Muscle layer of colon (tissue), 2 donors: ENCODE data around the gene HIVEP1.

Source experiments
- H3K27ac ChIP-seq: one replicate; pipeline ENCODE4 v1.7.0; 2013; ENCODE audit warnings: low read depth, mild to moderate bottlenecking, low read length, moderate library complexity
- H3K27me3 ChIP-seq, 2 donors: one replicate each; pipeline ENCODE4 v1.7.0; 2013; ENCODE audit warnings: low read length in 2 of 2, mild to moderate bottlenecking in 2 of 2; ENCODE audit not compliant: insufficient read depth in 2 of 2, control insufficient read depth in 1 of 2
- H3K36me3 ChIP-seq: one replicate; pipeline ENCODE4 v1.7.0; 2013; ENCODE audit warnings: mild to moderate bottlenecking, low read length; ENCODE audit not compliant: insufficient read depth
- H3K4me1 ChIP-seq: one replicate; pipeline ENCODE4 v1.7.0; 2013; ENCODE audit warnings: mild to moderate bottlenecking, low read length; ENCODE audit not compliant: insufficient read depth
- H3K4me3 ChIP-seq, 2 donors: one replicate each; pipeline ENCODE4 v1.7.0; 2013; ENCODE audit warnings: low read length in 2 of 2, low read depth in 1 of 2, mild to moderate bottlenecking in 1 of 2, moderate library complexity in 1 of 2
- H3K9ac ChIP-seq: one replicate; pipeline ENCODE4 v1.7.0; 2013; ENCODE audit warnings: low read length
- H3K9me3 ChIP-seq: one replicate; pipeline ENCODE4 v1.7.0; 2013; ENCODE audit warnings: mild to moderate bottlenecking, low read length
- donor health status: abdominal sarcoma.
- donor health status: Adenocarcinoma of cecum.

HIVEP1 gene

GRCh38 chr6:12113190-12113577 lies 101.1 kb downstream of the HIVEP1 start:
- peaks cover 8% of the 10 kb centered on the region for H3K9me3 ChIP-seq
- H3K4me1 ChIP-seq, result no peaks in the 10 kb centered on the region
- H3K36me3 ChIP-seq, result peaks cover 5% of the 10 kb centered on the region
- H3K27me3 ChIP-seq, result no peaks in the 10 kb centered on the region
- H3K4me3 ChIP-seq, result no peak overlapping the region
- H3K9ac ChIP-seq, result no peak overlapping the region
- H3K27ac ChIP-seq, result no peak overlapping the region

- Histone ChIP-seq H3K27ac (no peak overlapping the region), H3K27me3 (no peaks in the 10 kb centered on the region), H3K4me3 (no peak overlapping the region), H3K36me3 (peaks cover 5% of the 10 kb centered on the region), H3K9ac (no peak overlapping the region), H3K9me3 (peaks cover 8% of the 10 kb centered on the region), H3K4me1 (no peaks in the 10 kb centered on the region)
These were observed 102.0 kb downstream of the HIVEP1 start for GRCh38 chr6:12114055-12114503.

- Histone ChIP-seq H3K9me3 (peaks cover 8% of the 10 kb centered on the region), H3K4me1 (no peaks in the 10 kb centered on the region), H3K27ac (no peak overlapping the region), H3K36me3 (peaks cover 2% of the 10 kb centered on the region), H3K9ac (no peak overlapping the region), H3K27me3 (no peaks in the 10 kb centered on the region), H3K4me3 (no peak overlapping the region)
These were observed 102.9 kb downstream of the HIVEP1 start for GRCh38 chr6:12115001-12115400.

GRCh38 chr6:12115492-12115891 lies 103.4 kb downstream of the HIVEP1 start:
- H3K4me1 ChIP-seq, result no peaks in the 10 kb centered on the region

GRCh38 chr6:12116264-12116800 lies 104.2 kb downstream of the HIVEP1 start:
- Histone ChIP-seq H3K27me3 (no peaks in the 10 kb centered on the region), H3K9ac (no peak overlapping the region), H3K4me3 (no peak overlapping the region), H3K36me3 (peaks cover 16% of the 10 kb centered on the region), H3K27ac (no peak overlapping the region), H3K4me1 (no peaks in the 10 kb centered on the region), H3K9me3 (peaks cover 8% of the 10 kb centered on the region)

More at GRCh38 chr6:12115492-12115891, 103.4 kb downstream of the HIVEP1 start:
- Histone ChIP-seq H3K27ac (no peak overlapping the region), H3K27me3 (no peaks in the 10 kb centered on the region), H3K36me3 (peaks cover 7% of the 10 kb centered on the region), H3K9ac (no peak overlapping the region), H3K4me3 (no peak overlapping the region), H3K9me3 (peaks cover 8% of the 10 kb centered on the region)

GRCh38 chr6:12116978-12117377 lies 104.9 kb downstream of the HIVEP1 start:
- H3K4me3 ChIP-seq, result no peak overlapping the region

GRCh38 chr6:12118607-12119006 lies 106.5 kb downstream of the HIVEP1 start:
- H3K27me3 ChIP-seq, result no peaks in the 10 kb centered on the region
- no peak overlapping the region for H3K27ac ChIP-seq
- peaks cover 8% of the 10 kb centered on the region for H3K9me3 ChIP-seq
- H3K4me3 ChIP-seq, result no peak overlapping the region
- peaks cover 20% of the 10 kb centered on the region for H3K36me3 ChIP-seq
- no peaks in the 10 kb centered on the region for H3K4me1 ChIP-seq
- no peak overlapping the region for H3K9ac ChIP-seq

More at GRCh38 chr6:12116978-12117377, 104.9 kb downstream of the HIVEP1 start:
- Histone ChIP-seq H3K9ac (no peak overlapping the region), H3K36me3 (peaks cover 20% of the 10 kb centered on the region), H3K9me3 (peaks cover 8% of the 10 kb centered on the region), H3K4me1 (no peaks in the 10 kb centered on the region), H3K27me3 (no peaks in the 10 kb centered on the region), H3K27ac (no peak overlapping the region)

- Histone ChIP-seq H3K4me3 (no peak overlapping the region), H3K9ac (no peak overlapping the region), H3K27ac (no peak overlapping the region), H3K4me1 (no peaks in the 10 kb centered on the region), H3K9me3 (peaks cover 8% of the 10 kb centered on the region), H3K36me3 (peaks cover 20% of the 10 kb centered on the region), H3K27me3 (no peaks in the 10 kb centered on the region)
These were observed 107.0 kb downstream of the HIVEP1 start for GRCh38 chr6:12119085-12119588.

- H3K36me3 ChIP-seq, result peaks cover 14% of the 10 kb centered on the region
These were observed 113.3 kb downstream of the HIVEP1 start for GRCh38 chr6:12125396-12125795.

GRCh38 chr6:12126051-12126450 lies 113.9 kb downstream of the HIVEP1 start:
- Histone ChIP-seq H3K27me3 (no peaks in the 10 kb centered on the region), H3K4me3 (no peak overlapping the region), H3K9ac (no peak overlapping the region), H3K4me1 (no peaks in the 10 kb centered on the region), H3K27ac (no peak overlapping the region), H3K9me3 (no peaks in the 10 kb centered on the region), H3K36me3 (peaks cover 7% of the 10 kb centered on the region)

More at GRCh38 chr6:12125396-12125795, 113.3 kb downstream of the HIVEP1 start:
- no peak overlapping the region for H3K4me3 ChIP-seq
- H3K9ac ChIP-seq, result no peak overlapping the region
- no peaks in the 10 kb centered on the region for H3K27me3 ChIP-seq
- H3K9me3 ChIP-seq, result no peaks in the 10 kb centered on the region
- no peak overlapping the region for H3K27ac ChIP-seq
- H3K4me1 ChIP-seq, result no peaks in the 10 kb centered on the region

GRCh38 chr6:12129523-12129922 lies 117.4 kb downstream of the HIVEP1 start:
- no peaks in the 10 kb centered on the region for H3K4me1 ChIP-seq
- H3K27me3 ChIP-seq, result no peaks in the 10 kb centered on the region
- no peaks in the 10 kb centered on the region for H3K9me3 ChIP-seq
- no peak overlapping the region for H3K4me3 ChIP-seq
- H3K27ac ChIP-seq, result no peak overlapping the region
- no peak overlapping the region for H3K9ac ChIP-seq
- H3K36me3 ChIP-seq, result no peaks in the 10 kb centered on the region
